Psoas muscle (tissue), 8 donors: ENCODE data around the gene CLCF1. TPM values are rescaled to one million over a fixed set of nuclear protein-coding genes. Genes with fewer than 3 reads are reported as not detected.

Experiments used
- ATAC-seq, 4 donors: fragments of 200-7000 bp; cut with Tn5 transposase; one replicate each; pipeline ENCODE4 v1.9.1; 2020; ENCODE audit warnings: moderate library complexity in 3 of 4, mild to moderate bottlenecking in 2 of 4
- DNase-seq, 2 donors: peaks; one replicate each; pipeline ENCODE4 v3.0.0-alpha.2; 2020
- H3K27ac ChIP-seq: fragments of 200-600 bp; one replicate; pipeline ENCODE4 v1.8.0; 2022
- H3K27me3 ChIP-seq, 3 donors: fragments of 200-600 bp in 1 of 3; one replicate each; pipeline versions ENCODE4 v1.6.1 to v1.8.0; 2013 to 2022; ENCODE audit warnings: low read length in 2 of 3, mild to moderate bottlenecking in 2 of 3, moderate library complexity in 1 of 3; ENCODE audit not compliant: insufficient read depth in 3 of 3
- H3K36me3 ChIP-seq, 2 donors: fragments of 200-600 bp in 1 of 2; one replicate each; pipeline versions ENCODE4 v1.6.1 to v1.8.0; 2013 to 2022; ENCODE audit warnings: low read depth in 1 of 2, mild to moderate bottlenecking in 1 of 2, moderate library complexity in 1 of 2; ENCODE audit not compliant: insufficient read depth in 1 of 2
- H3K4me1 ChIP-seq: fragments of 200-600 bp; one replicate; pipeline ENCODE4 v1.8.0; 2022
- H3K4me3 ChIP-seq: fragments of 200-600 bp; one replicate; pipeline ENCODE4 v1.8.0; 2022; ENCODE audit warnings: mild to moderate bottlenecking
- H3K9me3 ChIP-seq: fragments of 200-600 bp; one replicate; pipeline ENCODE4 v1.8.0; 2022
- CTCF ChIP-seq: fragments of 200-600 bp; IDR thresholded peaks from one replicate; pipeline ENCODE4 v1.8.0; 2022; ENCODE audit warnings: antibody characterized with exemption
- whole genome bisulfite sequencing, 3 donors: extraction: QIAGEN DNeasy Blood & Tissue Kit; methylation state at CpG; one replicate each; pipeline versions ENCODE4 v1.1.6 to v1.1.7; 2013; 5-methylcytosine and 5-hydroxymethylcytosine counted together
- intact Hi-C, 2 donors: fragments of 100-400 bp; cut with DNase I; formaldehyde crosslinking; loops; one replicate each; pipeline versions ENCODE4 v1.11.0 to v1.14.2; 2022
- polyA plus RNA-seq, 3 donors: library from polyadenylated mRNA; stranded (reverse); fragments of 200-250 nt; gene quantifications; one replicate each; pipeline ENCODE4 v1.2.3, GENCODE V29; 2013
- total RNA-seq, 4 donors: library from RNA; stranded (reverse); fragmentation: NEBNext Ultra II Directional in 2 of 4; extraction: Animal tissue kit (Norgen Biotek cat#: 25700) in 2 of 4; gene quantifications; one replicate each; pipeline versions ENCODE4 v1.2.1 to v1.2.4, GENCODE V29; 2021 to 2023
- donor health status: healthy with polysubstance abuse.
- donor health status: DM: no; HTN: no; CAD: no; lungs with moderate emphysema.
- donor health status: Bipolar disorder and iron deficiency.
- donor health status: healthy.
- donor health status: DM: yes; HTN: yes; CAD: no.
- donor health status: DM: no; HTN: no; CAD: no.
- donor health status: DM: no; HTN: no; CAD: no.
- donor health status: DM: yes; HTN: yes; CAD: no.

The CLCF1 gene
- total and polyA plus RNA-seq, 7 donors: 0.44 to 6.5 (median 0.69) TPM

DNA sequence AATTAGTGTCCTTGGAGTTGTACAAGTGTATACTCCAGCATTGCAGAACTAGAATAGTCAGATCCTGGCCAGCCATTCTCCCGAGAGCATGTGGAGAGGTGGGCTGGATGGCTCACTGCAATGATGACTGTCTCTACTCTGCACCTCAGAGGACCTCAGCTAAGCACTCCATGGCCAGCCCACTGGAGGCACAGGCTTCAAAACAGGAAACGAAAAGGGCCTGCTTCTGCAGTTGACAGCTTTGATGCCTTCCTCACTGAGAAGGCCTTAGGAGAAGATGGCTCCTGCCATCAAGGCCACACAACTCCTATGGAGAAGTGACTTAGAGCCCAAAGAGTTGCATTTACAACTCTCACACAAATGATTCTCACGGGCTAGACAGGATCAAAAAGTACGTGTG is 29.1 kb downstream of the CLCF1 start:
- Histone ChIP-seq H3K9me3 (no peaks in the 10 kb centered on the region), H3K27ac (no peak overlapping the region), H3K27me3 (no peaks in the 10 kb centered on the region), H3K4me3 (no peak overlapping the region), H3K36me3 (no peaks in the 10 kb centered on the region), H3K4me1 (no peaks in the 10 kb centered on the region)
- TF ChIP-seq CTCF: no peak
- WGBS, 3 donors: 86 to 89% (median 86%) methylated on average over 4 of the region's 4 CpGs
- DNase-seq (no peak), ATAC-seq (no peak)
- intact Hi-C loops: no loop called here

- DNase-seq: no peak
- intact Hi-C loops: no loop called here
- no peaks in the 10 kb centered on the region for H3K27me3 ChIP-seq
- ATAC-seq: no peak
- H3K9me3 ChIP-seq: no peaks in the 10 kb centered on the region
- peaks cover 0 to 4% of the 10 kb centered on the region in 2 donors for H3K36me3 ChIP-seq
- 92 to 97% (median 95%) methylated on average over 3 of the region's 3 CpGs for WGBS, 3 donors
- H3K4me1 ChIP-seq: no peaks in the 10 kb centered on the region
- TF ChIP-seq CTCF: no peak
- no peak overlapping the region for H3K27ac ChIP-seq
- H3K4me3 ChIP-seq: no peak overlapping the region
Measured at GRCh38 chr11:67337257-67337656, 36.1 kb downstream of the CLCF1 start.

- no peak overlapping the region for H3K27ac ChIP-seq
- H3K9me3 ChIP-seq: no peaks in the 10 kb centered on the region
- H3K36me3 ChIP-seq: peaks cover 0 to 4% of the 10 kb centered on the region in 2 donors
- no peak for TF ChIP-seq CTCF
- H3K27me3 ChIP-seq: no peaks in the 10 kb centered on the region
- no peak for ATAC-seq
- H3K4me3 ChIP-seq: no peak overlapping the region
- H3K4me1 ChIP-seq: no peaks in the 10 kb centered on the region
- intact Hi-C loops: no loop called here
- WGBS, 3 donors: 87 to 88% (median 87%) methylated on average over 6 of the region's 6 CpGs
- DNase-seq: no peak
Measured at GRCh38 chr11:67332081-67332691, 41.2 kb downstream of the CLCF1 start.

DNA sequence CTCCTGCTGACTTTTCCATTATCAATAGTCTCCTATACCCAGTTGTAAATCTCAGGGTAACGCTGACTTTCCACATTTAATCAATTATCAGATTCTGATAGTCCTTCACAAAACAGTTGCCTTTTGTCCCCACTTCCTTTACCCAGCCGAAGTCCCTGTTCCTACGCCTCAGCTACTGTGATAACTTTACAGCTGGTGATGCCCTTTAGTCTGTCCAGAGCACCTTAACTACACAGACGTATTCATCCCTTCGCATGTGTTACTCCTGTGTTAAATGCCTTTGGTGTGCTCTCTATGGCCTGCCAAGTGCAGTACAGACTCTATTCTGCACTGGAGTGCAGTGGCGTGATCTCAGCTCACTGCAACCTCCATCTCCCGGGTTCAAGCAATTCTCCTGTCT is 49.9 kb downstream of the CLCF1 start:
- H3K27me3 ChIP-seq: no peaks in the 10 kb centered on the region
- peaks cover 0 to 24% of the 10 kb centered on the region in 2 donors for H3K36me3 ChIP-seq
- H3K9me3 ChIP-seq: no peaks in the 10 kb centered on the region
- intact Hi-C loops: no loop called here
- no peak for DNase-seq
- H3K4me3 ChIP-seq: no peak overlapping the region
- H3K4me1 ChIP-seq: peaks cover 13% of the 10 kb centered on the region
- WGBS, 3 donors: 89 to 90% (median 89%) methylated on average over 7 of the region's 7 CpGs
- ATAC-seq: no peak
- H3K27ac ChIP-seq: no peak overlapping the region
- no peak for TF ChIP-seq CTCF

DNA sequence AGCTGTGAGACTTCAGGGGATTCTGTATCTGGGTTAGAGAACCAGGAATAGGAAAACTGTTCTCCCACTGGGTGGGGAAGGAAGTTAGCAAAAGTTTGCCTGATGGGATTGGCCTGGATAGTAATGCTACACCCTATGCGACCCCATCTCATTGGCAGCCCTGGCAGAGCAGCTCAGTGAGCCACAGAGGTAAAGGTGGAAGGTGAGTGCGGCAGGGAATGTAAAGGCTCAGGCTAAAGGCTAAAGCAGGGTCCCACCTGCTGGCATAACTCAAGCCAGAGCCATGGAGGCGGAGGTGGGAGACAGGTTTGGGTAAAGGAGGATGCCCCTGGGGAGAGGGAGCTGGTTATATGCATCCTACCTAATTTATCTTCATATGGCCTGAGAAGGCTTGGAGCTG is 51.3 kb downstream of the CLCF1 start:
- no peak for TF ChIP-seq CTCF
- no peak overlapping the region for H3K4me3 ChIP-seq
- no peak overlapping the region for H3K27ac ChIP-seq
- no peak for DNase-seq
- intact Hi-C loops: no loop called here
- H3K4me1 ChIP-seq: peaks cover 16% of the 10 kb centered on the region
- H3K27me3 ChIP-seq: no peaks in the 10 kb centered on the region
- no peak for ATAC-seq
- H3K9me3 ChIP-seq: no peaks in the 10 kb centered on the region
- peaks cover 0 to 24% of the 10 kb centered on the region in 2 donors for H3K36me3 ChIP-seq
- 93 to 94% (median 93%) methylated on average over 3 of the region's 3 CpGs for WGBS, 3 donors
